CD8-positive, alpha-beta memory T cell (primary cell): ENCODE results near the gene MFAP2. TPM values are rescaled to one million over a fixed set of nuclear protein-coding genes. Genes with fewer than 3 reads are reported as not detected.

Experiments
- CTCF ChIA-PET: fragments of 350-600 bp; sonication (Branson Sonifier 250); formaldehyde crosslinking; loops from one replicate; lab custom pipeline; 2021; ENCODE audit warnings: antibody characterized with exemption; lab: Charles Lee
- POLR2A ChIA-PET: fragments of 350-600 bp; sonication (Branson Sonifier 250); formaldehyde crosslinking; loops from one replicate; lab custom pipeline; 2021; ENCODE audit warnings: antibody characterized with exemption; lab: Charles Lee
- DNase-seq, 5 donors: peaks; one replicate each; pipeline versions ENCODE4 v3.0.0 to v3.0.0-alpha.2; 2020 to 2022; ENCODE audit warnings: mixed read lengths in 1 of 5
- H3K27ac ChIP-seq: one replicate; pipeline ENCODE4 v1.7.0; 2013; ENCODE audit warnings: low read depth, mild to moderate bottlenecking, low read length, moderate library complexity
- H3K27me3 ChIP-seq: 2 replicates; pipeline ENCODE4 v1.7.0; 2013; ENCODE audit warnings: low read length, mild to moderate bottlenecking; ENCODE audit not compliant: insufficient read depth, poor library complexity, severe bottlenecking
- H3K36me3 ChIP-seq: 2 replicates; pipeline ENCODE4 v1.7.0; 2013; ENCODE audit warnings: mild to moderate bottlenecking, low read length, moderate library complexity; ENCODE audit not compliant: insufficient read depth
- H3K4me1 ChIP-seq: 2 replicates; pipeline ENCODE4 v1.7.0; 2013; ENCODE audit warnings: mild to moderate bottlenecking, low read length, moderate library complexity; ENCODE audit not compliant: insufficient read depth
- H3K4me3 ChIP-seq: 2 replicates; pipeline ENCODE4 v1.7.0; 2013; ENCODE audit warnings: mild to moderate bottlenecking, low read length
- H3K9me3 ChIP-seq: 2 replicates; pipeline ENCODE4 v1.7.0; 2013; ENCODE audit warnings: mild to moderate bottlenecking, low read length
- H3K27ac Mint-ChIP-seq, 8 donors: one replicate each; pipeline ENCODE4 v1.8.0; 2020 to 2021; ENCODE audit warnings: mixed read lengths in 8 of 8, mild to moderate bottlenecking in 6 of 8, inconsistent platforms in 3 of 8, moderate library complexity in 3 of 8
- H3K27me3 Mint-ChIP-seq, 2 donors: one replicate each; pipeline ENCODE4 v1.8.0; 2020 to 2021; ENCODE audit warnings: mixed read lengths in 2 of 2, mild to moderate bottlenecking in 1 of 2, moderate library complexity in 1 of 2
- H3K36me3 Mint-ChIP-seq, 3 donors: one replicate each; pipeline ENCODE4 v1.8.0; 2020 to 2021; ENCODE audit warnings: mixed read lengths in 3 of 3, inconsistent platforms in 1 of 3, mild to moderate bottlenecking in 1 of 3
- H3K4me1 Mint-ChIP-seq, 3 donors: one replicate each; pipeline ENCODE4 v1.8.0; 2020 to 2021; ENCODE audit warnings: mixed read lengths in 3 of 3, inconsistent platforms in 1 of 3, mild to moderate bottlenecking in 1 of 3
- H3K4me3 Mint-ChIP-seq, 7 donors: one replicate each; pipeline ENCODE4 v1.8.0; 2020 to 2021; ENCODE audit warnings: mixed read lengths in 7 of 7, mild to moderate bottlenecking in 6 of 7, moderate library complexity in 4 of 7, inconsistent platforms in 2 of 7
- H3K9me3 Mint-ChIP-seq, 5 donors: one replicate each; pipeline ENCODE4 v1.8.0; 2020 to 2022; ENCODE audit warnings: mixed read lengths in 5 of 5, mild to moderate bottlenecking in 3 of 5, moderate library complexity in 2 of 5, inconsistent platforms in 1 of 5
- polyA plus RNA-seq: library from polyadenylated mRNA; unstranded; fragments of 300-500 nt; fragmentation: Illumina TruSeq; gene quantifications from one replicate; pipeline ENCODE4 v1.2.3, GENCODE V29; 2021
- total RNA-seq, 2 experiments: library from RNA; stranded (reverse); gene quantifications; one replicate each; pipeline ENCODE4 v1.2.3, GENCODE V29; 2021

MFAP2 gene
- total and polyA plus RNA-seq, 3 experiments from 2014 or later, result 0.39 TPM; not detected in 2

GRCh38 chr1:17004466-17005364 lies 24.3 kb upstream of the MFAP2 start:
- Histone ChIP-seq H3K4me3 (no peak overlapping the region), H3K36me3 (peaks cover 16% of the 10 kb centered on the region), H3K27ac (no peak overlapping the region), H3K4me1 (no peaks in the 10 kb centered on the region), H3K9me3 (no peaks in the 10 kb centered on the region), H3K27me3 (no peaks in the 10 kb centered on the region)
- CTCF ChIA-PET, result interaction anchor here (1.3 kb wide), 1 partner anchor 44 kb away, joined by 3 read pairs; no protein-coding TSS in a partner anchor
- Mint-ChIP-seq H3K36me3 (peaks cover 0 to 54% (median 6%) of the 10 kb centered on the region in 3 donors), H3K4me3 (no peak overlapping the region), H3K4me1 (peaks cover 0 to 5% (median 3%) of the 10 kb centered on the region in 3 donors), H3K9me3 (no peaks in the 10 kb centered on the region), H3K27ac (peak overlapping the region in 1 of 8 donors; percentile 54), H3K27me3 (no peaks in the 10 kb centered on the region)
- no peak for DNase-seq
- POLR2A ChIA-PET, result no interaction called here

- no peak overlapping the region for H3K4me3 ChIP-seq
- no peaks in the 10 kb centered on the region for H3K4me1 ChIP-seq
- no peak overlapping the region for H3K27ac Mint-ChIP-seq
- H3K36me3 Mint-ChIP-seq, result peaks cover 5 to 73% (median 12%) of the 10 kb centered on the region in 3 donors
- no peak overlapping the region for H3K4me3 Mint-ChIP-seq
- no peak overlapping the region for H3K27ac ChIP-seq
- no peak for DNase-seq
- H3K4me1 Mint-ChIP-seq, result no peaks in the 10 kb centered on the region
- H3K9me3 Mint-ChIP-seq, result no peaks in the 10 kb centered on the region
- H3K9me3 ChIP-seq, result no peaks in the 10 kb centered on the region
- ChIA-PET CTCF (no interaction called here), POLR2A (interaction anchor here (0.6 kb wide), 1 partner anchor 10 kb away, joined by 3 read pairs; no protein-coding TSS in a partner anchor)
- H3K27me3 ChIP-seq, result no peaks in the 10 kb centered on the region
- peaks cover 22% of the 10 kb centered on the region for H3K36me3 ChIP-seq
- H3K27me3 Mint-ChIP-seq, result no peaks in the 10 kb centered on the region
Measured at GRCh38 chr1:17002524-17002902, 22.1 kb upstream of the MFAP2 start.

GRCh38 chr1:17001760-17002523 lies 21.5 kb upstream of the MFAP2 start:
- peaks cover 5 to 78% (median 12%) of the 10 kb centered on the region in 3 donors for H3K36me3 Mint-ChIP-seq
- Histone ChIP-seq H3K4me1 (no peaks in the 10 kb centered on the region), H3K27me3 (no peaks in the 10 kb centered on the region), H3K4me3 (no peak overlapping the region), H3K9me3 (no peaks in the 10 kb centered on the region), H3K36me3 (peaks cover 22% of the 10 kb centered on the region), H3K27ac (no peak overlapping the region)
- no peaks in the 10 kb centered on the region for H3K4me1 Mint-ChIP-seq
- ChIA-PET POLR2A (interaction anchor here (0.6 kb wide), 1 partner anchor 10 kb away, joined by 3 read pairs; no protein-coding TSS in a partner anchor), CTCF (interaction anchor here (0.8 kb wide), 1 partner anchor 41 kb away, joined by 3 read pairs; no protein-coding TSS in a partner anchor)
- H3K9me3 Mint-ChIP-seq, result no peaks in the 10 kb centered on the region
- H3K4me3 Mint-ChIP-seq, result no peak overlapping the region
- H3K27me3 Mint-ChIP-seq, result no peaks in the 10 kb centered on the region
- DNase-seq, result no peak
- H3K27ac Mint-ChIP-seq, result peak overlapping the region in 1 of 8 donors; percentile 38

- H3K9me3 ChIP-seq, result no peaks in the 10 kb centered on the region
- H3K36me3 Mint-ChIP-seq, result peaks cover 5 to 79% (median 12%) of the 10 kb centered on the region in 3 donors
- POLR2A ChIA-PET, result no interaction called here
- CTCF ChIA-PET, result no interaction called here
- H3K4me3 Mint-ChIP-seq, result no peak overlapping the region
- no peaks in the 10 kb centered on the region for H3K27me3 ChIP-seq
- H3K9me3 Mint-ChIP-seq, result no peaks in the 10 kb centered on the region
- H3K27ac Mint-ChIP-seq, result no peak overlapping the region
- no peak for DNase-seq
- no peak overlapping the region for H3K27ac ChIP-seq
- peaks cover 22% of the 10 kb centered on the region for H3K36me3 ChIP-seq
- H3K27me3 Mint-ChIP-seq, result no peaks in the 10 kb centered on the region
- no peaks in the 10 kb centered on the region for H3K4me1 Mint-ChIP-seq
- H3K4me1 ChIP-seq, result no peaks in the 10 kb centered on the region
- H3K4me3 ChIP-seq, result no peak overlapping the region
Measured at GRCh38 chr1:16999863-17000262, 19.4 kb upstream of the MFAP2 start.

- CTCF ChIA-PET, result no interaction called here
- Mint-ChIP-seq H3K4me1 (no peaks in the 10 kb centered on the region), H3K36me3 (peaks cover 5 to 70% (median 7%) of the 10 kb centered on the region in 3 donors), H3K9me3 (no peaks in the 10 kb centered on the region), H3K27me3 (no peaks in the 10 kb centered on the region), H3K4me3 (no peak overlapping the region), H3K27ac (no peak overlapping the region)
- no peak for DNase-seq
- POLR2A ChIA-PET, result no interaction called here
- no peak overlapping the region for H3K27ac ChIP-seq
- no peaks in the 10 kb centered on the region for H3K4me1 ChIP-seq
- H3K27me3 ChIP-seq, result no peaks in the 10 kb centered on the region
- peaks cover 16% of the 10 kb centered on the region for H3K36me3 ChIP-seq
- H3K9me3 ChIP-seq, result no peaks in the 10 kb centered on the region
- H3K4me3 ChIP-seq, result no peak overlapping the region
Measured at GRCh38 chr1:16998589-16998988, 18.2 kb upstream of the MFAP2 start.

GRCh38 chr1:16996845-16997244 lies 16.4 kb upstream of the MFAP2 start:
- Mint-ChIP-seq H3K27ac (no peak overlapping the region), H3K4me3 (no peak overlapping the region), H3K4me1 (no peaks in the 10 kb centered on the region), H3K27me3 (no peaks in the 10 kb centered on the region), H3K36me3 (peaks cover 5 to 62% (median 6%) of the 10 kb centered on the region in 3 donors), H3K9me3 (no peaks in the 10 kb centered on the region)
- Histone ChIP-seq H3K9me3 (no peaks in the 10 kb centered on the region), H3K4me3 (no peak overlapping the region), H3K36me3 (peaks cover 6% of the 10 kb centered on the region), H3K27me3 (no peaks in the 10 kb centered on the region), H3K27ac (no peak overlapping the region), H3K4me1 (no peaks in the 10 kb centered on the region)
- ChIA-PET POLR2A (no interaction called here), CTCF (no interaction called here)
- no peak for DNase-seq

GRCh38 chr1:16993521-16994038 lies 13.2 kb upstream of the MFAP2 start:
- DNase-seq, result no peak
- ChIA-PET CTCF (no interaction called here), POLR2A (no interaction called here)
- H3K36me3 ChIP-seq, result peaks cover 3% of the 10 kb centered on the region
- no peaks in the 10 kb centered on the region for H3K9me3 Mint-ChIP-seq
- peaks cover 3 to 67% (median 6%) of the 10 kb centered on the region in 3 donors for H3K36me3 Mint-ChIP-seq
- no peaks in the 10 kb centered on the region for H3K4me1 ChIP-seq
- no peak overlapping the region for H3K4me3 Mint-ChIP-seq
- H3K27ac ChIP-seq, result no peak overlapping the region
- no peaks in the 10 kb centered on the region for H3K9me3 ChIP-seq
- no peak overlapping the region for H3K27ac Mint-ChIP-seq
- no peaks in the 10 kb centered on the region for H3K27me3 ChIP-seq
- H3K4me3 ChIP-seq, result no peak overlapping the region
- H3K27me3 Mint-ChIP-seq, result no peaks in the 10 kb centered on the region
- H3K4me1 Mint-ChIP-seq, result no peaks in the 10 kb centered on the region
